Vagina (tissue), 2 donors: ENCODE results near the gene LIPT2. TPM values are rescaled to one million over a fixed set of nuclear protein-coding genes. Genes with fewer than 3 reads are reported as not detected.
A peak's percentile ranks its signal among the peaks of the same experiment; 100 is the strongest.

Source experiments
- DNase-seq, 2 donors: peaks; one replicate each; pipeline ENCODE4 v3.0.0-alpha.2; 2017; ENCODE audit errors: extremely low spot score in 2 of 2
- H3K27ac ChIP-seq: fragments of 200-600 bp; sonication (generic); one replicate; pipeline ENCODE4 v1.5.1; 2019
- H3K27me3 ChIP-seq: fragments of 200-600 bp; sonication (generic); one replicate; pipeline ENCODE4 v1.5.1; 2019
- H3K36me3 ChIP-seq, 2 donors: fragments of 200-600 bp; sonication (generic); one replicate each; pipeline ENCODE4 v1.5.1; 2017 to 2019
- H3K4me1 ChIP-seq: fragments of 200-600 bp; sonication (generic); one replicate; pipeline ENCODE4 v1.5.1; 2019
- H3K4me3 ChIP-seq, 2 donors: fragments of 200-600 bp; sonication (generic); 1 replicate in 1 of 2; 2 replicates in 1 of 2; pipeline ENCODE4 v1.5.1; 2016 to 2019
- H3K9me3 ChIP-seq: fragments of 200-600 bp; sonication (generic); one replicate; pipeline ENCODE4 v1.5.1; 2019
- POLR2A ChIP-seq, 2 donors: fragments of 450-650 bp; IDR thresholded peaks; one replicate each; pipeline ENCODE4 v1.6.1; 2017; ENCODE audit warnings: antibody characterized with exemption in 2 of 2, mild to moderate bottlenecking in 2 of 2, moderate library complexity in 2 of 2
- POLR2AphosphoS5 ChIP-seq, 2 donors: sonication (generic); formaldehyde crosslinking; IDR thresholded peaks; one replicate each; pipeline ENCODE4 v1.9.0; 2017; ENCODE audit warnings: antibody characterized with exemption in 2 of 2, mild to moderate bottlenecking in 2 of 2, low read depth in 1 of 2; ENCODE audit not compliant: insufficient read depth in 1 of 2
- intact Hi-C: fragments of 100-400 bp; cut with DNase I; formaldehyde crosslinking; loops from one replicate; pipeline ENCODE4 v1.15.1; 2023
- total RNA-seq: library from RNA; depleted of rRNA; stranded (reverse); fragments of >200 nt; gene quantifications from one replicate; pipeline ENCODE4 v1.2.3, GENCODE V29; 2016
- TF ChIP-seq, protein P1 (sequence below), 3 experiments: fragments of 450-650 bp in 2 of 3; fragments of 200-600 bp in 1 of 3; sonication (generic) in 1 of 3; IDR thresholded peaks; one replicate each; pipeline ENCODE4 v1.5.1; 2017 to 2019; ENCODE audit warnings: antibody characterized with exemption in 3 of 3, mild to moderate bottlenecking in 2 of 3, moderate library complexity in 2 of 3

The LIPT2 gene
- total RNA-seq, 1 donor from 2014 or later: 3.9 TPM

- H3K4me3 ChIP-seq: no peak overlapping the region
- H3K27ac ChIP-seq: no peak overlapping the region
- no peaks in the 10 kb centered on the region for H3K9me3 ChIP-seq
- TF ChIP-seq, protein P1, sequence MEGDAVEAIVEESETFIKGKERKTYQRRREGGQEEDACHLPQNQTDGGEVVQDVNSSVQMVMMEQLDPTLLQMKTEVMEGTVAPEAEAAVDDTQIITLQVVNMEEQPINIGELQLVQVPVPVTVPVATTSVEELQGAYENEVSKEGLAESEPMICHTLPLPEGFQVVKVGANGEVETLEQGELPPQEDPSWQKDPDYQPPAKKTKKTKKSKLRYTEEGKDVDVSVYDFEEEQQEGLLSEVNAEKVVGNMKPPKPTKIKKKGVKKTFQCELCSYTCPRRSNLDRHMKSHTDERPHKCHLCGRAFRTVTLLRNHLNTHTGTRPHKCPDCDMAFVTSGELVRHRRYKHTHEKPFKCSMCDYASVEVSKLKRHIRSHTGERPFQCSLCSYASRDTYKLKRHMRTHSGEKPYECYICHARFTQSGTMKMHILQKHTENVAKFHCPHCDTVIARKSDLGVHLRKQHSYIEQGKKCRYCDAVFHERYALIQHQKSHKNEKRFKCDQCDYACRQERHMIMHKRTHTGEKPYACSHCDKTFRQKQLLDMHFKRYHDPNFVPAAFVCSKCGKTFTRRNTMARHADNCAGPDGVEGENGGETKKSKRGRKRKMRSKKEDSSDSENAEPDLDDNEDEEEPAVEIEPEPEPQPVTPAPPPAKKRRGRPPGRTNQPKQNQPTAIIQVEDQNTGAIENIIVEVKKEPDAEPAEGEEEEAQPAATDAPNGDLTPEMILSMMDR (IDR thresholded peaks at IDR 0.05): no peak
- TF ChIP-seq POLR2AphosphoS5 (IDR thresholded peaks at IDR 0.05; ENCODE audit: insufficient read depth in 1 of 2, low read depth in 1 of 2): no peak
- no peak for TF ChIP-seq POLR2A (IDR thresholded peaks at IDR 0.05)
- intact Hi-C loops: no loop called here
- peaks cover 23% of the 10 kb centered on the region for H3K4me1 ChIP-seq
- no peaks in the 10 kb centered on the region for H3K36me3 ChIP-seq
- peak in 1 of 2 donors; percentile 56 for DNase-seq
- no peaks in the 10 kb centered on the region for H3K27me3 ChIP-seq
Measured at GRCh38 chr11:74471037-74471436, 22.5 kb downstream of the LIPT2 start.

GRCh38 chr11:74470526-74470925 is 23.0 kb downstream of the LIPT2 start:
- peak in 1 of 2 donors; percentile 47 for DNase-seq

DNA sequence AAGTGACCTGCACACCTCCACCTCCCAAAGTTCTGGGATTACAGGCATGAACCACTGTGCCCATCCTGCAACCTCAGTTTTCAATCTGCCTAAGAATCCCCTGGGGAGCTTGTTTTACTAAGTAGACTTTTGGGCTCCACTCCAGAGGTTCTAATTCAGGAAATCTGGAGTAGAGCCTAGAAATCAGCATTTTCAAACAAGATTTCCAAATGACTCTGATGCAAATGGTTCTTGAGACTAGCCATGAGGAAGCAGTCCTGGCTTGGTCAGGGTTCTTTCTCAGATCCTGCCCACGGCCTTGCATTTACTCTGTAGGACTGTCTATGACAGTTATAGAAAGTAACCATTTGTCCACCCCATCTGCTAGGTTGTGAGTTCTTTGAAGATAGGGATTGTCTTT is 24.6 kb downstream of the LIPT2 start:
- H3K4me1 ChIP-seq: peaks cover 36% of the 10 kb centered on the region
- no peak overlapping the region for H3K27ac ChIP-seq
- peak in 1 of 2 donors; percentile 67 for DNase-seq
- no peaks in the 10 kb centered on the region for H3K9me3 ChIP-seq
- intact Hi-C loops: no loop called here
- no peaks in the 10 kb centered on the region for H3K27me3 ChIP-seq
- H3K4me3 ChIP-seq: no peak overlapping the region
- TF ChIP-seq POLR2AphosphoS5 (IDR thresholded peaks at IDR 0.05; ENCODE audit: insufficient read depth in 1 of 2, low read depth in 1 of 2) (no peak), POLR2A (IDR thresholded peaks at IDR 0.05) (no peak)
- TF ChIP-seq, protein P1 (IDR thresholded peaks at IDR 0.05): no peak
- no peaks in the 10 kb centered on the region for H3K36me3 ChIP-seq

More at GRCh38 chr11:74470526-74470925, 23.0 kb downstream of the LIPT2 start:
- TF ChIP-seq POLR2AphosphoS5 (IDR thresholded peaks at IDR 0.05; ENCODE audit: insufficient read depth in 1 of 2, low read depth in 1 of 2) (no peak), POLR2A (IDR thresholded peaks at IDR 0.05) (no peak)
- TF ChIP-seq, protein P1 (IDR thresholded peaks at IDR 0.05): no peak
- Histone ChIP-seq H3K27ac (no peak overlapping the region), H3K36me3 (no peaks in the 10 kb centered on the region), H3K27me3 (no peaks in the 10 kb centered on the region), H3K4me3 (no peak overlapping the region), H3K4me1 (peaks cover 28% of the 10 kb centered on the region), H3K9me3 (no peaks in the 10 kb centered on the region)
- intact Hi-C loops: no loop called here

GRCh38 chr11:74468521-74468920 is 25.0 kb downstream of the LIPT2 start:
- intact Hi-C loops: no loop called here
- no peak overlapping the region for H3K4me3 ChIP-seq
- peaks cover 36% of the 10 kb centered on the region for H3K4me1 ChIP-seq
- no peaks in the 10 kb centered on the region for H3K9me3 ChIP-seq
- no peak for DNase-seq
- H3K36me3 ChIP-seq: no peaks in the 10 kb centered on the region
- no peaks in the 10 kb centered on the region for H3K27me3 ChIP-seq
- H3K27ac ChIP-seq: no peak overlapping the region
- TF ChIP-seq POLR2AphosphoS5 (IDR thresholded peaks at IDR 0.05; ENCODE audit: insufficient read depth in 1 of 2, low read depth in 1 of 2): no peak
- no peak for TF ChIP-seq POLR2A (IDR thresholded peaks at IDR 0.05)
- TF ChIP-seq, protein P1 (IDR thresholded peaks at IDR 0.05): no peak

DNA sequence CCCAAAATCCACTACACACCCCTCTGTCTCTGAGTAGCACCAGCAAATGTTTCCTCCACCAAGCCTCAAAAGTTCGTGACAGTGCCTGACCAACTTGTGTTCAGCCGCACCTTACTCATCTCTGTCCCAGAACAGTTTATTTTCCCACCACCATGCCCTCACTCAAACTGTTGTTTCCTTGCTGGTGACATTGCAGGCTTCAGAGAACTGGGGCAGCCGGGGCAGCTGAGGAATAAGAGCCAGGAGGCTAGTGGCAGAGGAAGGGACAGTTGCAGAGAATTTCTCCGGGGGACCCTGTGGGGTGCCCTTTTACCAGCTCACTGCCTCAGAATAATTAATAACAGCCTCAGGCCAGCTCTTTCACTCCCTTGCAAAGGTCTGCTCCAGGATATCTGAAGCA is 25.5 kb downstream of the LIPT2 start:
- Histone ChIP-seq H3K36me3 (no peaks in the 10 kb centered on the region), H3K4me3 (peak overlapping the region in 1 of 2 donors; percentile 79), H3K27me3 (no peaks in the 10 kb centered on the region), H3K9me3 (no peaks in the 10 kb centered on the region), H3K27ac (peak overlapping the region; percentile 83), H3K4me1 (peaks cover 39% of the 10 kb centered on the region)
- intact Hi-C loops: no loop called here
- no peak for TF ChIP-seq POLR2AphosphoS5 (IDR thresholded peaks at IDR 0.05; ENCODE audit: insufficient read depth in 1 of 2, low read depth in 1 of 2)
- TF ChIP-seq POLR2A (IDR thresholded peaks at IDR 0.05): no peak
- TF ChIP-seq, protein P1 (IDR thresholded peaks at IDR 0.05): no peak
- peak in 1 of 2 donors; percentile 67 for DNase-seq
